Neural cell (in vitro differentiated cells): ENCODE results near the gene TCF25. TPM values are rescaled to one million over a fixed set of nuclear protein-coding genes. Genes with fewer than 3 reads are reported as not detected.

Experiments used
- H2AFZ ChIP-seq: fragments of 200-600, 300-800 bp; sonication (generic), shearing (Covaris generic); 2 replicates; pipeline ENCODE4 v1.6.0; 2014; ENCODE audit warnings: low read depth, mild to moderate bottlenecking, antibody characterized with exemption, low read length, moderate library complexity
- H3F3A ChIP-seq: fragments of 200-600 bp; shearing (Covaris generic); 2 replicates; pipeline ENCODE4 v1.6.1; 2016; ENCODE audit warnings: mild to moderate bottlenecking, moderate library complexity, mixed read lengths, antibody characterized with exemption, low read length; ENCODE audit not compliant: insufficient read depth, poor library complexity, severe bottlenecking
- H3K27ac ChIP-seq: fragments of 200-600, 300-800 bp; sonication (generic), shearing (Covaris generic); 2 replicates; pipeline ENCODE4 v1.5.1; 2014; ENCODE audit warnings: mild to moderate bottlenecking, low read length, moderate library complexity
- H3K27me3 ChIP-seq: fragments of 300-800, 200-600 bp; sonication (generic), shearing (Covaris generic); 2 replicates; pipeline ENCODE4 v1.6.0; 2014; ENCODE audit warnings: mild to moderate bottlenecking, low read depth, low read length, moderate library complexity; ENCODE audit not compliant: insufficient read depth
- H3K36me3 ChIP-seq: fragments of 300-800, 200-600 bp; sonication (generic), shearing (Covaris generic); 2 replicates; pipeline ENCODE4 v1.5.1; 2014; ENCODE audit warnings: mild to moderate bottlenecking, antibody characterized with exemption, low read length, moderate library complexity; ENCODE audit not compliant: insufficient read depth
- H3K4me2 ChIP-seq: fragments of 300-800, 200-600 bp; sonication (generic), shearing (Covaris generic); 2 replicates; pipeline ENCODE4 v1.6.0; 2014; ENCODE audit warnings: mild to moderate bottlenecking, low read length
- H3K4me3 ChIP-seq: fragments of 300-800, 200-600 bp; sonication (generic), shearing (Covaris generic); 2 replicates; pipeline ENCODE4 v1.5.1; 2014; ENCODE audit warnings: mild to moderate bottlenecking, low read length, moderate library complexity
- H3K79me2 ChIP-seq: fragments of 200-600 bp; shearing (Covaris generic); replicated peaks from 2 replicates; pipeline ENCODE4 v1.6.0; 2014; ENCODE audit warnings: mild to moderate bottlenecking, low read length, moderate library complexity; ENCODE audit not compliant: insufficient read depth
- H3K9ac ChIP-seq: fragments of 300-800, 200-600 bp; sonication (generic), shearing (Covaris generic); 2 replicates; pipeline ENCODE4 v1.6.1; 2016; ENCODE audit warnings: mild to moderate bottlenecking, low read length, mixed read lengths
- H3K9me2 ChIP-seq: fragments of 200-600 bp; shearing (Covaris generic); 2 replicates; pipeline ENCODE4 v1.6.1; 2016; ENCODE audit warnings: mild to moderate bottlenecking, low read length, mixed read lengths; ENCODE audit not compliant: insufficient read depth
- H3K9me3 ChIP-seq: fragments of 200-600, 300-800 bp; sonication (generic), shearing (Covaris generic); 2 replicates; pipeline ENCODE4 v1.6.1; 2016; ENCODE audit warnings: mild to moderate bottlenecking, mixed run types, low read length, moderate library complexity, mixed read lengths
- H4K20me1 ChIP-seq: fragments of 200-600 bp; shearing (Covaris generic); 2 replicates; pipeline ENCODE4 v1.6.1; 2016; ENCODE audit warnings: mild to moderate bottlenecking, mixed run types; ENCODE audit not compliant: insufficient read depth
- EP300 ChIP-seq: fragments of 450-650 bp; conservative IDR thresholded peaks from 2 replicates; pipeline ENCODE4 v1.6.1; 2014; ENCODE audit warnings: antibody characterized with exemption, mild to moderate bottlenecking, moderate library complexity; ENCODE audit not compliant: poor library complexity, severe bottlenecking
- EZH2 ChIP-seq: fragments of 200-600, 300-800 bp; shearing (Covaris generic), sonication (generic); IDR thresholded peaks from 2 replicates; pipeline ENCODE4 v1.6.1; 2014; ENCODE audit warnings: antibody characterized with exemption, low read length, borderline replicate concordance, mild to moderate bottlenecking; ENCODE audit not compliant: insufficient read depth, poor library complexity, severe bottlenecking
- MXI1 ChIP-seq: fragments of 450-650 bp; conservative IDR thresholded peaks from 2 replicates; pipeline ENCODE4 v1.6.1; 2014; ENCODE audit warnings: antibody characterized with exemption, mild to moderate bottlenecking; ENCODE audit not compliant: poor library complexity, severe bottlenecking
- POLR2AphosphoS5 ChIP-seq: IDR thresholded peaks from 2 replicates; pipeline ENCODE4 v1.6.1; 2012
- RAD21 ChIP-seq: fragments of 450-650 bp; conservative IDR thresholded peaks from 2 replicates; pipeline ENCODE4 v1.6.1; 2014; ENCODE audit warnings: antibody characterized with exemption, mild to moderate bottlenecking, moderate library complexity
- SMC3 ChIP-seq: fragments of 450-650 bp; conservative IDR thresholded peaks from 2 replicates; pipeline ENCODE4 v1.6.1; 2014; ENCODE audit warnings: antibody characterized with exemption, mild to moderate bottlenecking, moderate library complexity; ENCODE audit not compliant: poor library complexity
- TAF1 ChIP-seq: IDR thresholded peaks from 2 replicates; pipeline ENCODE4 v1.6.1; 2012; ENCODE audit warnings: low read depth
- polyA plus RNA-seq: library from polyadenylated mRNA; depleted of rRNA; stranded (reverse); fragments of >200 nt; gene quantifications from 2 replicates; pipeline ENCODE4 v1.2.3, GENCODE V29; 2014
- TF ChIP-seq, protein P1 (sequence below): fragments of 450-650 bp; IDR thresholded peaks from 2 replicates; pipeline ENCODE4 v1.5.1; 2014; ENCODE audit warnings: antibody characterized with exemption, mild to moderate bottlenecking, moderate library complexity; ENCODE audit not compliant: poor library complexity, severe bottlenecking
- TF ChIP-seq, protein P2 (sequence below): IDR thresholded peaks from 2 replicates; pipeline ENCODE4 v1.6.1; 2012; ENCODE audit warnings: borderline replicate concordance

The TCF25 gene
- polyA plus RNA-seq, 1 donor from 2014 or later = 200 TPM

DNA sequence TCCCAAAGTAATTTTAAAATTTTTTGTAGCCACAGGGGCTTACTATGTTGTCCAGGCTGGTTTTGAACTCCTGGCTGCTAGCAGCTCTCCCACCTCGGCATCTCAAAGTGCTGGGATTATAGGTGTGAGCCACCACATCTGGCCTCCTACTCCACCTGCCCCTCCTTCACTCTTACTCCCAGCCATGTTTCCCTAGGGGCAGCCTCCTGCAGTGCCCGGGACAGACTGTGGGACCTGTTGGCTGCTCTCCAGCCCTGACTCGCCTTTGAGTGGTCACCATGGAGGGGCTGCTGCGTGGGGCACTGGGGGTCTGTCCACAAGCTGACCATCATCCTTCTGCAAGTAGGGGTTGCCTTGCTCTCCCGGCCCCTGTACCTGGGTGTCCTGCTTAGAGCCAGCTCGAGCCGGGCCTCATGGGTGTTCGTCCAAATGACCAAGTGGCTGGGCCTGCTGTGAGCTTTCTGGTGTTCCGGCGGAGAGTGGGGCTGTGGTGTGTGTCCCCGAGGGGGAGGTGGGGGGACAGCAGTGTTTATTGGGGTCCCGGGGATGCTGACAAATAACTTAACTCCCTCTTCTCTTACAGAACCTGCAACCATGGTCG lies 28.6 kb upstream of the TCF25 start:
- H3K36me3 ChIP-seq = no peaks in the 10 kb centered on the region
- no peak overlapping the region for H3K27ac ChIP-seq
- no peaks in the 10 kb centered on the region for H3F3A ChIP-seq
- no peaks in the 10 kb centered on the region for H4K20me1 ChIP-seq
- H3K9me3 ChIP-seq = no peaks in the 10 kb centered on the region
- no peaks in the 10 kb centered on the region for H3K79me2 ChIP-seq
- no peak overlapping the region for H2AFZ ChIP-seq
- no peak overlapping the region for H3K9ac ChIP-seq
- H3K9me2 ChIP-seq = no peaks in the 10 kb centered on the region
- H3K27me3 ChIP-seq = no peaks in the 10 kb centered on the region
- TF ChIP-seq EP300 (no peak), EZH2 (no peak)
- H3K4me3 ChIP-seq = no peak overlapping the region
- H3K4me2 ChIP-seq = no peak overlapping the region

DNA sequence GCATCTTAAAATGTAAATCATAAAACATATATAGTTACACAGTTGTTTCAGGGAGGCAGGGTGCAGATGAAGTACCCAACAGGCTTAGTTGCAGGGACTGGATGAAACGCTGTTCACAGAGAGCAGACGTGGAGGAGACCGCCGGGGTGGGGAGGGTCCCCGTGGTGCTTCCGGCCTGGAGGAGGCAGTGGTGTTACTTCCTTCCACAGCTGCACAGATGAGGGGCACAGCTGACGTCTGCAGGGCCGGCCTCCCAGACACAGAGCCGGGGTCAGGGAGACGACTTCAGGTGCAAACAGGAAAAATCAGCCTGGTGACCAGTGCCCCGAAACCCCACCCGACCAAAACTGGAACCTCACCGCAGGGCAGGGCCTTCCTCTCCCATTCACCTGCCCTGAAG lies 28.0 kb upstream of the TCF25 start:
- no peak for TF ChIP-seq RAD21
- Histone ChIP-seq H3K27me3 (no peaks in the 10 kb centered on the region), H3K27ac (no peak overlapping the region), H3K9me2 (no peaks in the 10 kb centered on the region), H3K4me3 (no peak overlapping the region), H4K20me1 (no peaks in the 10 kb centered on the region), H3F3A (no peaks in the 10 kb centered on the region), H3K4me2 (no peak overlapping the region), H3K79me2 (no peaks in the 10 kb centered on the region), H3K9me3 (no peaks in the 10 kb centered on the region), H2AFZ (no peak overlapping the region), H3K36me3 (no peaks in the 10 kb centered on the region), H3K9ac (no peak overlapping the region)

DNA sequence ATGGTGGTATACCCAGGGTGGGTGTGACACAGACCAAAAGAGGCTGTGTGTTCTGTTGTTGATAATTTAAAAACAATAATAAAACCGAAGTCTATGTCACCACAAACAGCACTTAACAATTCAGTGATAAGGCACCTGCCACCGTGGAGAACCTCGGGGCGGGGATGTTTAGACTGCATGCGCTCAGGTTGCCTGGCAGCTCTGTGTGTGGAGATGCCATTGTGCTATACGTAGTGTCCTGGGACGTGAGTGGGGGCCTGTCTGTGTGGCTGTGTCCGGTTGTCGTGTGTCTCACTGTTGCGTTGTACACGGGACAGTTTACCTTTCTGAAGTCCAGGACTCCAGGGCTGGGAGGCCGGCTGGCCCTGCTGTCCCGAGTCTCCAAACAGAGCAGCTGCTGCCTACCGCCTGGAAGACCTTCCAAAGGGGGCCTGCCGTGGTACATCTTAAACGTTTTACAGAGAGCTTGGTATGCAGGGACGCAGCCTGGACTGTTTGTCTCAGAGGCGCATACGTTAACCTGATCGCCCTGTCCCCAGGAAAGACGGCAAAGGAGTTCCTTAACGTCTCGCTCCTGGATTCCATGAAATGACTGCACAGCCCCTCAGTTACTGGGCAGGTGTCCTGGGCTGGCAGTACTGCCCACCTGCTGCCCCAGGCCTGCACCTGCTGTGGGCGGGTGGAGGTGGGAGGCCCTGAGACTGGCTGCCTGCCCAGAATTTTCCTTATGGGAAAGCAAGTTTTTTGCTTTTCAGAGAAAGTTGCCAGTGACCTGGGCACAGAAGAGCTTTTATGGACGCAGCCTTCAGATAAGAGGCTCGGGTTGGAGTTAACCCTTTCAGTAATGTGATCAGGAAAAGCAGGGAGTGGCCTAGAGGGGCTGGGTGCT lies 26.1 kb upstream of the TCF25 start:
- Histone ChIP-seq H3F3A (no peaks in the 10 kb centered on the region), H3K27me3 (no peaks in the 10 kb centered on the region), H3K9me3 (no peaks in the 10 kb centered on the region), H4K20me1 (no peaks in the 10 kb centered on the region), H3K79me2 (no peaks in the 10 kb centered on the region), H3K4me2 (no peak overlapping the region), H2AFZ (no peak overlapping the region), H3K4me3 (no peak overlapping the region), H3K27ac (no peak overlapping the region), H3K9ac (no peak overlapping the region), H3K9me2 (no peaks in the 10 kb centered on the region), H3K36me3 (no peaks in the 10 kb centered on the region)
- no peak for TF ChIP-seq MXI1
- TF ChIP-seq SMC3 = no peak
- no peak for TF ChIP-seq EZH2
- no peak for TF ChIP-seq EP300
- TF ChIP-seq, protein P1, sequence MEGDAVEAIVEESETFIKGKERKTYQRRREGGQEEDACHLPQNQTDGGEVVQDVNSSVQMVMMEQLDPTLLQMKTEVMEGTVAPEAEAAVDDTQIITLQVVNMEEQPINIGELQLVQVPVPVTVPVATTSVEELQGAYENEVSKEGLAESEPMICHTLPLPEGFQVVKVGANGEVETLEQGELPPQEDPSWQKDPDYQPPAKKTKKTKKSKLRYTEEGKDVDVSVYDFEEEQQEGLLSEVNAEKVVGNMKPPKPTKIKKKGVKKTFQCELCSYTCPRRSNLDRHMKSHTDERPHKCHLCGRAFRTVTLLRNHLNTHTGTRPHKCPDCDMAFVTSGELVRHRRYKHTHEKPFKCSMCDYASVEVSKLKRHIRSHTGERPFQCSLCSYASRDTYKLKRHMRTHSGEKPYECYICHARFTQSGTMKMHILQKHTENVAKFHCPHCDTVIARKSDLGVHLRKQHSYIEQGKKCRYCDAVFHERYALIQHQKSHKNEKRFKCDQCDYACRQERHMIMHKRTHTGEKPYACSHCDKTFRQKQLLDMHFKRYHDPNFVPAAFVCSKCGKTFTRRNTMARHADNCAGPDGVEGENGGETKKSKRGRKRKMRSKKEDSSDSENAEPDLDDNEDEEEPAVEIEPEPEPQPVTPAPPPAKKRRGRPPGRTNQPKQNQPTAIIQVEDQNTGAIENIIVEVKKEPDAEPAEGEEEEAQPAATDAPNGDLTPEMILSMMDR = no peak
- TF ChIP-seq RAD21 = no peak
- TF ChIP-seq TAF1 = no peak
- TF ChIP-seq POLR2AphosphoS5 = no peak
- TF ChIP-seq, protein P2, sequence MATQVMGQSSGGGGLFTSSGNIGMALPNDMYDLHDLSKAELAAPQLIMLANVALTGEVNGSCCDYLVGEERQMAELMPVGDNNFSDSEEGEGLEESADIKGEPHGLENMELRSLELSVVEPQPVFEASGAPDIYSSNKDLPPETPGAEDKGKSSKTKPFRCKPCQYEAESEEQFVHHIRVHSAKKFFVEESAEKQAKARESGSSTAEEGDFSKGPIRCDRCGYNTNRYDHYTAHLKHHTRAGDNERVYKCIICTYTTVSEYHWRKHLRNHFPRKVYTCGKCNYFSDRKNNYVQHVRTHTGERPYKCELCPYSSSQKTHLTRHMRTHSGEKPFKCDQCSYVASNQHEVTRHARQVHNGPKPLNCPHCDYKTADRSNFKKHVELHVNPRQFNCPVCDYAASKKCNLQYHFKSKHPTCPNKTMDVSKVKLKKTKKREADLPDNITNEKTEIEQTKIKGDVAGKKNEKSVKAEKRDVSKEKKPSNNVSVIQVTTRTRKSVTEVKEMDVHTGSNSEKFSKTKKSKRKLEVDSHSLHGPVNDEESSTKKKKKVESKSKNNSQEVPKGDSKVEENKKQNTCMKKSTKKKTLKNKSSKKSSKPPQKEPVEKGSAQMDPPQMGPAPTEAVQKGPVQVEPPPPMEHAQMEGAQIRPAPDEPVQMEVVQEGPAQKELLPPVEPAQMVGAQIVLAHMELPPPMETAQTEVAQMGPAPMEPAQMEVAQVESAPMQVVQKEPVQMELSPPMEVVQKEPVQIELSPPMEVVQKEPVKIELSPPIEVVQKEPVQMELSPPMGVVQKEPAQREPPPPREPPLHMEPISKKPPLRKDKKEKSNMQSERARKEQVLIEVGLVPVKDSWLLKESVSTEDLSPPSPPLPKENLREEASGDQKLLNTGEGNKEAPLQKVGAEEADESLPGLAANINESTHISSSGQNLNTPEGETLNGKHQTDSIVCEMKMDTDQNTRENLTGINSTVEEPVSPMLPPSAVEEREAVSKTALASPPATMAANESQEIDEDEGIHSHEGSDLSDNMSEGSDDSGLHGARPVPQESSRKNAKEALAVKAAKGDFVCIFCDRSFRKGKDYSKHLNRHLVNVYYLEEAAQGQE = no peak
